ENCODE measurements around the gene GIMAP8.
A peak's percentile ranks its signal among the peaks of the same experiment; 100 is the strongest.

Gene GIMAP8

GRCh38 chr7:150450491-150451001 lies at the start of gene GIMAP8:
TSS of gene GIMAP8 (plus strand) at chr7:150450630. CDS start at chr7:150466699, 16,069 bp downstream.
- DNase-seq (ENCODE audit: low spot score): peak; percentile 75

- DNase-seq (ENCODE audit: low spot score): no peak
Measured at GRCh38 chr7:150400788-150401423, 49.5 kb upstream of the GIMAP8 start.

- DNase-seq (ENCODE audit: low spot score): no peak
Measured at GRCh38 chr7:150401424-150401790, 49.0 kb upstream of the GIMAP8 start.

GRCh38 chr7:150401861-150402631 lies 48.4 kb upstream of the GIMAP8 start:
- DNase-seq (ENCODE audit: low spot score): no peak

GRCh38 chr7:150402671-150403321 lies 47.6 kb upstream of the GIMAP8 start:
- no peak for DNase-seq (ENCODE audit: low spot score)

- no peak for DNase-seq (ENCODE audit: low spot score)
Measured at GRCh38 chr7:150403376-150404171, 46.9 kb upstream of the GIMAP8 start.

GRCh38 chr7:150404172-150404804 lies 46.1 kb upstream of the GIMAP8 start:
- no peak for DNase-seq (ENCODE audit: low spot score)

- peak; percentile 83 for DNase-seq (ENCODE audit: low spot score)
Measured at GRCh38 chr7:150404805-150405583, 45.4 kb upstream of the GIMAP8 start.

- peak; percentile 47 for DNase-seq (ENCODE audit: low spot score)
Measured at GRCh38 chr7:150405584-150406311, 44.7 kb upstream of the GIMAP8 start.

GRCh38 chr7:150406312-150406566 lies 44.2 kb upstream of the GIMAP8 start:
- DNase-seq (ENCODE audit: low spot score): peak; percentile 6

- peak; percentile 42 for DNase-seq (ENCODE audit: low spot score)
Measured at GRCh38 chr7:150406567-150407421, 43.6 kb upstream of the GIMAP8 start.

- DNase-seq (ENCODE audit: low spot score): no peak
Measured at GRCh38 chr7:150407588-150408392, 42.6 kb upstream of the GIMAP8 start.

GRCh38 chr7:150408393-150409299 lies 41.8 kb upstream of the GIMAP8 start:
- DNase-seq (ENCODE audit: low spot score): no peak

GRCh38 chr7:150409300-150410030 lies 41.0 kb upstream of the GIMAP8 start:
- no peak for DNase-seq (ENCODE audit: low spot score)

GRCh38 chr7:150410131-150410530 lies 40.3 kb upstream of the GIMAP8 start:
- DNase-seq (ENCODE audit: low spot score): no peak

- DNase-seq (ENCODE audit: low spot score): no peak
Measured at GRCh38 chr7:150410680-150411346, 39.6 kb upstream of the GIMAP8 start.
